ENCODE results near the gene SVIL. TPM values are rescaled to one million over a fixed set of nuclear protein-coding genes. Genes with fewer than 3 reads are reported as not detected.

SVIL gene
- total RNA-seq, 1 donor from 2014 or later, result 94.7 TPM

DNA sequence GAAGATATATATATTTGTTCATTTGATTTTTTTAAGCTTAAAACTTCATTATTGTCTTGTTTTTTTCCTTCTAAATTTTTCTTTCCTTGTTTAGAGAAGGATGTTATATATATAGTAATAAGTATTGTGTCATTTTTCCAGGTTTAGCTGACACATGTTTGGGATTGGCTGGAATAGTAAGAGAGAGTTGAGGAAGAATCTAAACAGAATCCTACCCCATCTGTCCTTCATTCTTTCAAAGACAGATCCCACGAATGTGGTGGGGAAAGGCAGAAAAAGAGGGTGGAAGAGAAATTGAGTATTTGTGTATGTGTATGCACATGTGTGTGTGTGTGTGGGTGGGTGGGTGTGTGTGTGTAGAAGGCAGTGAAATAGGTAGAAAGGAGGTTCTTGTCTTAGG, 132.4 kb downstream of the SVIL start:
- peak in 1 of 2 donors; percentile 18 for DNase-seq (ENCODE audit: low spot score in 2 of 2)
- Histone ChIP-seq H3K36me3 (peaks cover 42 to 47% of the 10 kb centered on the region in 2 donors), H3K27me3 (no peaks in the 10 kb centered on the region), H3K9me3 (no peaks in the 10 kb centered on the region), H3K4me1 (peaks cover 0 to 3% of the 10 kb centered on the region in 2 donors), H3K27ac (peak overlapping the region; percentile 22 to 27), H3K4me3 (no peak overlapping the region)
- intact Hi-C loops (cut with DNase I), result no loop called here
- TF ChIP-seq, protein P1, sequence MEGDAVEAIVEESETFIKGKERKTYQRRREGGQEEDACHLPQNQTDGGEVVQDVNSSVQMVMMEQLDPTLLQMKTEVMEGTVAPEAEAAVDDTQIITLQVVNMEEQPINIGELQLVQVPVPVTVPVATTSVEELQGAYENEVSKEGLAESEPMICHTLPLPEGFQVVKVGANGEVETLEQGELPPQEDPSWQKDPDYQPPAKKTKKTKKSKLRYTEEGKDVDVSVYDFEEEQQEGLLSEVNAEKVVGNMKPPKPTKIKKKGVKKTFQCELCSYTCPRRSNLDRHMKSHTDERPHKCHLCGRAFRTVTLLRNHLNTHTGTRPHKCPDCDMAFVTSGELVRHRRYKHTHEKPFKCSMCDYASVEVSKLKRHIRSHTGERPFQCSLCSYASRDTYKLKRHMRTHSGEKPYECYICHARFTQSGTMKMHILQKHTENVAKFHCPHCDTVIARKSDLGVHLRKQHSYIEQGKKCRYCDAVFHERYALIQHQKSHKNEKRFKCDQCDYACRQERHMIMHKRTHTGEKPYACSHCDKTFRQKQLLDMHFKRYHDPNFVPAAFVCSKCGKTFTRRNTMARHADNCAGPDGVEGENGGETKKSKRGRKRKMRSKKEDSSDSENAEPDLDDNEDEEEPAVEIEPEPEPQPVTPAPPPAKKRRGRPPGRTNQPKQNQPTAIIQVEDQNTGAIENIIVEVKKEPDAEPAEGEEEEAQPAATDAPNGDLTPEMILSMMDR (IDR thresholded peaks at IDR 0.05), result no peak

DNA sequence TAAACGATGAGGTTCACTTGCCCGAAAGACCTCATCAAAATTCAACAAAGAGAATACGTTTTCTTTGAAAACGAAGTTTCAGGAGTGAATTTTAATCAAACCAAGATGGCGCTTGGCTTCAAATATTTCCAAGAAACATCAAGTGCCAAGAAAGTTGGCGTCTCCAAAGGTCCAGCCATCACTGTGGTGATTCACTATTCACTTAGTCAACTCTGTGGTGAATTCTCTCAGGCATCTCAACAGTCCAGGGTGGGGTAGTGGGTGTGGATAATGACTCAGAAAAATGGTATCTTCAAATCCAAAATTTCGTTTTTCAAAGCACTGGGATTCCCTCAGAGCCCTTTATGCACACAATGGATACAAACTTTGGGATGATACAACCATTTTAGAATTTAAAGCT, 133.1 kb downstream of the SVIL start:
- H3K4me1 ChIP-seq, result peaks cover 0 to 3% of the 10 kb centered on the region in 2 donors
- TF ChIP-seq, protein P1 (IDR thresholded peaks at IDR 0.05), result no peak
- no peaks in the 10 kb centered on the region for H3K27me3 ChIP-seq
- intact Hi-C loops (cut with DNase I), result no loop called here
- H3K9me3 ChIP-seq, result no peaks in the 10 kb centered on the region
- peaks cover 42 to 47% of the 10 kb centered on the region in 2 donors for H3K36me3 ChIP-seq
- peak overlapping the region; percentile 49 to 53 for H3K27ac ChIP-seq
- DNase-seq (ENCODE audit: low spot score in 2 of 2), result peak in 1 of 2 donors; percentile 64
- no peak overlapping the region for H3K4me3 ChIP-seq

DNA sequence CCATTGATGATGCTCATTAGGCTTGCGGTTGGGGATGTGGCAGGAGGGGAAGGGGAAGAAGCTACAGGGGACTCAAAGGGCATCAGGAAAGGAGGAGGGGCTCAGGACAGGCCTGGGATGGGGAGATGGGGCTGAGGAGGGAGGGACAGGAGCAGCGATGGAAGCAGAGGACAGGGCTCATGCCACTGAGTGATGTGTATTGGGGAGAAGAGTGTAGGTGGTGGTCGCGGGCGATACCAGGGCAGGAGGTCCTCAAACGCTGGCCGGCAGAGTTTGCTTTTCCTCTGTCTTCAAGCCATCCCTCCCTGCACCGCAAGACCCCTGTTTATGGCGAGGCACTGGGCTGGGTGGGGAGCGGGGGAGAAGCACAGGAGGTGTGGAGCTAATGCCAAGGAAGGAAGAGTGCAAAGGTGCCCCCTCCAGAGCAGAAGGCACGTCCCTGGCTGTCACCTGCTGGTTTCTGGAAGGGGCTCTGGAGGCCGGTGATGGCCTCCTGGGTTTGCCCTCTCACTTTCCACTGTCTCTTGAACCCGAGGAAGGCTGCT, 134.7 kb downstream of the SVIL start:
- intact Hi-C loops (cut with DNase I), result no loop called here
- H3K4me3 ChIP-seq, result no peak overlapping the region
- peak in 1 of 2 donors; percentile 55 for DNase-seq (ENCODE audit: low spot score in 2 of 2)
- H3K36me3 ChIP-seq, result peaks cover 43 to 49% of the 10 kb centered on the region in 2 donors
- H3K9me3 ChIP-seq, result no peaks in the 10 kb centered on the region
- H3K27me3 ChIP-seq, result no peaks in the 10 kb centered on the region
- H3K4me1 ChIP-seq, result peaks cover 0 to 3% of the 10 kb centered on the region in 2 donors
- H3K27ac ChIP-seq, result peak overlapping the region; percentile 13 to 42
- TF ChIP-seq, protein P1 (IDR thresholded peaks at IDR 0.05), result no peak

DNA sequence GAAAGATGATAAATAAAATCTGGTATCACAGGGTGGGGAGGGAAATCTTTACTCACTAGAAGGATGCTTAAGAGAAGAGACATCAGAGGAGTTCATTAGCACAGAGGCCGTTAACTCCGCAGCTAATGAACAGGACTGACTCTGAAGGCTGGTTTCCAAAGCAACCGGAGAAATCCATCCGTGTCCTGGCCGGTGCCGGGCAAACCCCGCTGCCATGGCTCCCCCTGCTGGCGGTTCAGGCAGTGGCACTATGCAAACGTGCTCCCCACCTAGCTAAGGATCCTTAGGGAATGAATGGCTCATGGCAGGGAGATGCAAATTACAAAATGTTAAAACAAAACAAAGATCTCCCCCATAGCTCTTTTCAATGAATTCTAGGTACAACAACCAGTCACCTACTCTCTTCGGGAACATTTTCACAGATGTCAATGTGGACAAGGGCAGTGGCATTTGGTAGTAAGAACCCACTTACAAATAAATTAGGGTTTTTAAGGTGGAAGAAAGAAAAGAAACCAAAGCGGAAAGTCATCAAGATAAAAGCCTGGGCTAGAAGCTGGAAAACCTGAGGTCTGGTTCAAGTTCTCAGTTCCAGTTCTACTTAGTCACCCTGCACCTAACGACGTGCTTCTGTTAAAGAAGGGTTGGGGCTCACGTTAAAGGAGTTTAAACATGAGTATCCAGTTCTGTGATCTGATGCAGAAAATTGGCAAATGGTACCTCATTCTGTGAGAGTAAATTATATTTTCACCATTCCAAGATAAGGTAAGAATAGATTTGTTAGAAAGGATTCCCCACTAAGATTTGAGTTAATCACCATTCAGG, 138.2 kb downstream of the SVIL start:
- Histone ChIP-seq H3K4me3 (no peak overlapping the region), H3K9me3 (no peaks in the 10 kb centered on the region), H3K27me3 (no peaks in the 10 kb centered on the region), H3K36me3 (peaks cover 68 to 76% of the 10 kb centered on the region in 2 donors), H3K27ac (no peak overlapping the region), H3K4me1 (no peaks in the 10 kb centered on the region)
- intact Hi-C loops (cut with DNase I), result no loop called here
- TF ChIP-seq, protein P1 (IDR thresholded peaks at IDR 0.05), result peak; percentile 77 to 93 (median 85)
- peak in 1 of 2 donors; percentile 80 for DNase-seq (ENCODE audit: low spot score in 2 of 2)

GRCh38 chr10:29495366-29495765, 139.4 kb downstream of the SVIL start:
- TF ChIP-seq, protein P1 (IDR thresholded peaks at IDR 0.05), result no peak
- H3K9me3 ChIP-seq, result no peaks in the 10 kb centered on the region
- H3K36me3 ChIP-seq, result peaks cover 75 to 87% of the 10 kb centered on the region in 2 donors
- H3K27me3 ChIP-seq, result no peaks in the 10 kb centered on the region
- no peak overlapping the region for H3K27ac ChIP-seq
- H3K4me1 ChIP-seq, result no peaks in the 10 kb centered on the region
- peak in 1 of 2 donors; percentile 59 for DNase-seq (ENCODE audit: low spot score in 2 of 2)
- intact Hi-C loops (cut with DNase I), result no loop called here
- no peak overlapping the region for H3K4me3 ChIP-seq
